Stimulated activated CD4-positive, alpha-beta T cell treated with anti-CD3 and anti-CD28 coated beads, Interleukin-1b, Interleukin-23, amount 100 ng/mL, for 4 hours (primary cell): ENCODE data around the gene GIGYF1.

ENCODE experiments used
- DNase-seq, 2 donors: peaks; one replicate each; pipeline ENCODE4 v3.0.0-alpha.2; 2020; ENCODE audit warnings: low read depth in 2 of 2

The GIGYF1 gene

GRCh38 chr7:100685049-100685605 lies 8.9 kb downstream of the GIGYF1 start:
- DNase-seq = no peak

GRCh38 chr7:100684534-100685042 lies 9.5 kb downstream of the GIGYF1 start:
- DNase-seq = no peak

- no peak for DNase-seq
These were observed 10.2 kb downstream of the GIGYF1 start for GRCh38 chr7:100683659-100684533.

GRCh38 chr7:100682991-100683658 lies 10.9 kb downstream of the GIGYF1 start:
- DNase-seq = no peak

GRCh38 chr7:100682228-100682741 lies 11.8 kb downstream of the GIGYF1 start:
- DNase-seq = no peak

- DNase-seq = no peak
These were observed 12.4 kb downstream of the GIGYF1 start for GRCh38 chr7:100681491-100682227.

GRCh38 chr7:100680576-100681271 lies 13.3 kb downstream of the GIGYF1 start:
- no peak for DNase-seq

- no peak for DNase-seq
These were observed 14.0 kb downstream of the GIGYF1 start for GRCh38 chr7:100679927-100680575.

GRCh38 chr7:100679129-100679926 lies 14.7 kb downstream of the GIGYF1 start:
- DNase-seq = no peak

- no peak for DNase-seq
These were observed 15.6 kb downstream of the GIGYF1 start for GRCh38 chr7:100678291-100678984.

GRCh38 chr7:100677308-100678267 lies 16.5 kb downstream of the GIGYF1 start:
- no peak for DNase-seq

- DNase-seq = no peak
These were observed 17.3 kb downstream of the GIGYF1 start for GRCh38 chr7:100676501-100677306.

GRCh38 chr7:100675581-100676350 lies 18.3 kb downstream of the GIGYF1 start:
- DNase-seq = peak; percentile 65 to 66

- DNase-seq = no peak
These were observed 19.0 kb downstream of the GIGYF1 start for GRCh38 chr7:100675105-100675451.

GRCh38 chr7:100674411-100675104 lies 19.5 kb downstream of the GIGYF1 start:
- DNase-seq = no peak

GRCh38 chr7:100673942-100674410 lies 20.1 kb downstream of the GIGYF1 start:
- DNase-seq = peak in 1 of 2 donors; percentile 47
